GM06990 (cell line): ENCODE results near the gene ABHD5.

Experiments used
- DNase-seq: peaks from one replicate; pipeline ENCODE4 v3.0.0-alpha.2; 2011; ENCODE audit not compliant: insufficient read length; ENCODE audit errors: extremely low read depth
- H3K27me3 ChIP-seq: replicated peaks from 2 replicates; pipeline ENCODE4 v1.6.0; 2011; ENCODE audit warnings: low read length; ENCODE audit not compliant: control insufficient read depth, insufficient read depth
- H3K36me3 ChIP-seq: 2 replicates; pipeline ENCODE4 v1.5.1; 2011; ENCODE audit warnings: low read length; ENCODE audit not compliant: control insufficient read depth, insufficient read depth
- H3K4me3 ChIP-seq: replicated peaks from 2 replicates; pipeline ENCODE4 v1.5.1; 2011; ENCODE audit warnings: low read depth, mild to moderate bottlenecking, control low read depth, low read length
- CTCF ChIP-seq: IDR thresholded peaks from 2 replicates; pipeline ENCODE4 v1.5.1; 2011; ENCODE audit warnings: low read length, control low read depth, mild to moderate bottlenecking, inconsistent platforms; ENCODE audit not compliant: insufficient read depth, poor library complexity, severe bottlenecking

Gene ABHD5

GRCh38 chr3:43759938-43760337 lies 69.2 kb downstream of the ABHD5 start:
- Histone ChIP-seq H3K4me3 (no peak overlapping the region), H3K36me3 (no peaks in the 10 kb centered on the region), H3K27me3 (no peaks in the 10 kb centered on the region; the same call in 1 of the 2 replicates)
- TF ChIP-seq CTCF = no peak
- no peak for DNase-seq

- Histone ChIP-seq H3K27me3 (no peaks in the 10 kb centered on the region; the same call in 1 of the 2 replicates), H3K36me3 (no peaks in the 10 kb centered on the region), H3K4me3 (no peak overlapping the region)
- no peak for TF ChIP-seq CTCF
- no peak for DNase-seq
Observed at GRCh38 chr3:43760938-43761337, 70.2 kb downstream of the ABHD5 start.

- DNase-seq = no peak
- Histone ChIP-seq H3K4me3 (no peak overlapping the region), H3K27me3 (no peaks in the 10 kb centered on the region; the same call in 1 of the 2 replicates), H3K36me3 (no peaks in the 10 kb centered on the region)
- TF ChIP-seq CTCF = no peak
Observed at GRCh38 chr3:43762451-43762850, 71.7 kb downstream of the ABHD5 start.

GRCh38 chr3:43764056-43764455 lies 73.3 kb downstream of the ABHD5 start:
- H3K27me3 ChIP-seq = no peaks in the 10 kb centered on the region; the same call in 1 of the 2 replicates
- DNase-seq = no peak
- H3K36me3 ChIP-seq = no peaks in the 10 kb centered on the region
- no peak for TF ChIP-seq CTCF
- no peak overlapping the region for H3K4me3 ChIP-seq

GRCh38 chr3:43764471-43764870 lies 73.7 kb downstream of the ABHD5 start:
- Histone ChIP-seq H3K36me3 (no peaks in the 10 kb centered on the region), H3K4me3 (no peak overlapping the region), H3K27me3 (no peaks in the 10 kb centered on the region; the same call in 1 of the 2 replicates)
- no peak for DNase-seq
- TF ChIP-seq CTCF = no peak

- no peak for DNase-seq
- Histone ChIP-seq H3K27me3 (no peaks in the 10 kb centered on the region; the same call in 1 of the 2 replicates), H3K4me3 (no peak overlapping the region), H3K36me3 (no peaks in the 10 kb centered on the region)
- TF ChIP-seq CTCF = no peak
Observed at GRCh38 chr3:43765521-43765971, 74.8 kb downstream of the ABHD5 start.
